H1 (cell line): Measurements from ENCODE around the gene ANKRD13B. TPM values are rescaled to one million over a fixed set of nuclear protein-coding genes. Genes with fewer than 3 reads are reported as not detected.

ENCODE experiments used
- CTCF ChIA-PET: fragments of 300-600 bp; sonication (Branson Sonifier 250); formaldehyde crosslinking; loops from one replicate; lab custom pipeline; 2021; ENCODE audit not compliant: partially characterized antibody; lab: Charles Lee
- POLR2A ChIA-PET: fragments of 300-600 bp; sonication (Branson Sonifier 250); formaldehyde crosslinking; loops from one replicate; lab custom pipeline; 2021; ENCODE audit warnings: inconsistent platforms; ENCODE audit not compliant: partially characterized antibody; lab: Charles Lee
- DNase-seq, 2 experiments: peaks; one replicate each; pipeline versions ENCODE4 v3.0.0 to v3.0.0-alpha.2; 2010 to 2022; ENCODE audit warnings: low spot score in 2 of 2, low read depth in 1 of 2, mixed read lengths in 1 of 2
- FAIRE-seq: peaks from 2 replicates; lab custom pipeline; 2011; peaks lifted over from hg19 to GRCh38; lab: Jason Lieb, UNC
- H2AFZ ChIP-seq: 2 replicates; pipeline ENCODE4 v1.8.1; 2012; ENCODE audit warnings: low read length, inconsistent platforms
- H2AK5ac ChIP-seq: 2 replicates; pipeline ENCODE4 v1.6.1; 2013; ENCODE audit warnings: low read depth, low read length
- H2BK120ac ChIP-seq: replicated peaks from 2 replicates; pipeline ENCODE3; 2013; ENCODE audit warnings: low read depth, low read length, inconsistent platforms
- H2BK12ac ChIP-seq: 2 replicates; pipeline ENCODE4 v1.6.1; 2013; ENCODE audit warnings: low read depth, low read length
- H2BK15ac ChIP-seq: 2 replicates; pipeline ENCODE4 v1.6.1; 2013; ENCODE audit warnings: low read length
- H2BK20ac ChIP-seq: 2 replicates; pipeline ENCODE4 v1.6.1; 2013; ENCODE audit warnings: low read length
- H2BK5ac ChIP-seq: 2 replicates; pipeline ENCODE4 v1.6.1; 2013; ENCODE audit warnings: low read depth, low read length
- H3K14ac ChIP-seq: 2 replicates; pipeline ENCODE4 v1.6.1; 2013; ENCODE audit warnings: inconsistent platforms; ENCODE audit not compliant: insufficient read length
- H3K18ac ChIP-seq: 2 replicates; pipeline ENCODE4 v1.6.1; 2013; ENCODE audit warnings: low read length; ENCODE audit errors: extremely low read depth
- H3K23ac ChIP-seq: 2 replicates; pipeline ENCODE4 v1.6.1; 2013; ENCODE audit warnings: inconsistent platforms; ENCODE audit not compliant: insufficient read length
- H3K23me2 ChIP-seq: 2 replicates; pipeline ENCODE4 v1.6.1; 2013; ENCODE audit warnings: low read depth, low read length
- H3K27ac ChIP-seq: 2 replicates; pipeline ENCODE4 v1.6.1; 2011; ENCODE audit warnings: low read depth, low read length, inconsistent platforms
- H3K27me3 ChIP-seq, 4 experiments: replicated peaks in 1 of 4; 1 replicate in 1 of 4; 2 replicates in 3 of 4; pipeline versions ENCODE4 v1.6.1 to v1.8.1; 2011 to 2013; ENCODE audit warnings: low read length in 3 of 4, mild to moderate bottlenecking in 3 of 4, inconsistent platforms in 2 of 4, mixed read lengths in 2 of 4, moderate library complexity in 1 of 4; ENCODE audit not compliant: control insufficient read depth in 3 of 4, insufficient read depth in 3 of 4; ENCODE audit errors: extremely low read depth in 1 of 4
- H3K36me3 ChIP-seq, 4 experiments: 2 replicates each; pipeline versions ENCODE4 v1.6.1 to v1.8.1; 2011 to 2013; ENCODE audit warnings: mild to moderate bottlenecking in 4 of 4, low read length in 3 of 4, moderate library complexity in 2 of 4, control low read depth in 1 of 4, inconsistent platforms in 1 of 4; ENCODE audit not compliant: insufficient read depth in 4 of 4, control insufficient read depth in 2 of 4
- H3K4ac ChIP-seq: replicated peaks from 2 replicates; pipeline ENCODE3; 2013; ENCODE audit warnings: low read length, low read depth, mixed read lengths, inconsistent platforms; ENCODE audit not compliant: insufficient read length
- H3K4me1 ChIP-seq, 4 experiments: replicated peaks in 1 of 4; 1 replicate in 1 of 4; 2 replicates in 3 of 4; pipeline versions ENCODE4 v1.6.1 to v1.8.1; 2011 to 2013; ENCODE audit warnings: low read length in 3 of 4, inconsistent platforms in 2 of 4, mixed read lengths in 1 of 4; ENCODE audit not compliant: insufficient read depth in 4 of 4, control insufficient read depth in 3 of 4
- H3K4me2 ChIP-seq, 2 experiments: 2 replicates each; pipeline versions ENCODE4 v1.6.1 to v1.8.1; 2011 to 2013; ENCODE audit warnings: low read depth in 2 of 2, low read length in 2 of 2, control low read depth in 1 of 2, inconsistent platforms in 1 of 2, mild to moderate bottlenecking in 1 of 2; ENCODE audit not compliant: insufficient read depth in 1 of 2
- H3K4me3 ChIP-seq, 4 experiments: fragments of 200-600, 300-600 bp in 1 of 4; sonication (generic), shearing (Covaris generic), sonication (Bioruptor Twin) in 1 of 4; 2 replicates each; pipeline versions ENCODE4 v1.5.1 to v1.8.1; 2011 to 2016; ENCODE audit warnings: low read length in 4 of 4, low read depth in 3 of 4, control low read depth in 2 of 4, inconsistent platforms in 2 of 4, mild to moderate bottlenecking in 2 of 4, mixed read lengths in 1 of 4, moderate library complexity in 1 of 4; ENCODE audit not compliant: insufficient read depth in 2 of 4; ENCODE audit errors: extremely low read depth in 1 of 4
- H3K56ac ChIP-seq: replicated peaks from 2 replicates; pipeline ENCODE3; 2013; ENCODE audit warnings: low read depth, mild to moderate bottlenecking, mixed read lengths, low read length, inconsistent platforms; ENCODE audit not compliant: insufficient read length
- H3K79me1 ChIP-seq: 2 replicates; pipeline ENCODE4 v1.6.1; 2013; ENCODE audit warnings: low read depth, low read length, control low read depth
- H3K79me2 ChIP-seq, 2 experiments: 2 replicates each; pipeline versions ENCODE4 v1.6.1 to v1.8.1; 2012 to 2013; ENCODE audit warnings: low read length in 2 of 2, mild to moderate bottlenecking in 2 of 2, inconsistent platforms in 1 of 2; ENCODE audit not compliant: insufficient read depth in 2 of 2, control insufficient read depth in 1 of 2
- H3K9ac ChIP-seq, 4 experiments: replicated peaks in 1 of 4; 1 replicate in 1 of 4; 2 replicates in 3 of 4; pipeline versions ENCODE4 v1.6.1 to v1.8.1; 2011 to 2013; ENCODE audit warnings: low read depth in 3 of 4, low read length in 3 of 4, control low read depth in 2 of 4, mild to moderate bottlenecking in 2 of 4, moderate library complexity in 2 of 4, inconsistent platforms in 1 of 4; ENCODE audit errors: extremely low read depth in 1 of 4
- H3K9me3 ChIP-seq, 2 experiments: 2 replicates each; pipeline versions ENCODE4 v1.6.1 to v1.8.1; 2012 to 2013; ENCODE audit warnings: mild to moderate bottlenecking in 2 of 2, moderate library complexity in 2 of 2, control low read depth in 1 of 2, inconsistent platforms in 1 of 2, low read depth in 1 of 2, low read length in 1 of 2, mixed read lengths in 1 of 2; ENCODE audit not compliant: insufficient read depth in 2 of 2
- H4K20me1 ChIP-seq, 2 experiments: replicated peaks in 1 of 2; 2 replicates each; pipeline versions ENCODE3 to v1.8.1; 2011 to 2013; ENCODE audit warnings: inconsistent platforms in 2 of 2, low read length in 2 of 2, mild to moderate bottlenecking in 1 of 2; ENCODE audit not compliant: insufficient read depth in 2 of 2, control insufficient read depth in 1 of 2
- H4K5ac ChIP-seq: 2 replicates; pipeline ENCODE4 v1.6.1; 2013; ENCODE audit warnings: low read length, low read depth, mixed read lengths, inconsistent platforms; ENCODE audit not compliant: insufficient read length
- H4K8ac ChIP-seq: 2 replicates; pipeline ENCODE4 v1.8.0; 2013; ENCODE audit warnings: mild to moderate bottlenecking, moderate library complexity, low read length, inconsistent platforms; ENCODE audit not compliant: insufficient read depth; ENCODE audit errors: extremely low read depth
- H4K91ac ChIP-seq: replicated peaks from 2 replicates; pipeline ENCODE3; 2013; ENCODE audit warnings: low read length, mixed read lengths, inconsistent platforms; ENCODE audit not compliant: insufficient read length
- CBX8 ChIP-seq: fragments of 300-800, 300-1000 bp; sonication (generic); IDR thresholded peaks from 2 replicates; pipeline ENCODE4 v1.7.1; 2016; ENCODE audit warnings: low read depth, low read length, borderline replicate concordance
- CEBPB ChIP-seq: IDR thresholded peaks from 2 replicates; pipeline ENCODE4 v1.6.1; 2012; ENCODE audit warnings: low read depth, low read length
- EGR1 ChIP-seq: IDR thresholded peaks from 2 replicates; pipeline ENCODE4 v1.6.1; 2011; ENCODE audit warnings: low read depth, low read length, borderline replicate concordance
- GABPA ChIP-seq: IDR thresholded peaks from 2 replicates; pipeline ENCODE4 v1.6.1; 2011; ENCODE audit warnings: mild to moderate bottlenecking, low read length, moderate library complexity, borderline replicate concordance; ENCODE audit not compliant: insufficient read depth
- GTF2F1 ChIP-seq: IDR thresholded peaks from 2 replicates; pipeline ENCODE4 v1.6.1; 2012; ENCODE audit warnings: low read depth, low read length, improper control_type of control experiment, borderline replicate concordance
- JUND ChIP-seq: IDR thresholded peaks from 2 replicates; pipeline ENCODE4 v1.6.1; 2011; ENCODE audit warnings: mild to moderate bottlenecking, improper control_type of control experiment, low read length
- RAD21 ChIP-seq, 2 experiments: IDR thresholded peaks in 1 of 2; conservative IDR thresholded peaks in 1 of 2; 2 replicates each; pipeline ENCODE4 v1.6.1; 2011; ENCODE audit warnings: low read depth in 2 of 2, low read length in 2 of 2, improper control_type of control experiment in 1 of 2, inconsistent platforms in 1 of 2, mild to moderate bottlenecking in 1 of 2, moderate library complexity in 1 of 2
- RXRA ChIP-seq: IDR thresholded peaks from 2 replicates; pipeline ENCODE4 v1.6.1; 2011; ENCODE audit warnings: low read depth, mild to moderate bottlenecking, low read length, moderate library complexity; ENCODE audit not compliant: insufficient read depth
- YY1 ChIP-seq: IDR thresholded peaks from 2 replicates; pipeline ENCODE4 v1.6.1; 2011; ENCODE audit warnings: low read depth, mild to moderate bottlenecking, low read length
- WGBS, 2 experiments: shearing (Covaris generic) in 1 of 2; methylation state at CpG; one replicate each; pipeline versions ENCODE4 v1.1.6 to v1.1.7; 2013 to 2015; ENCODE audit warnings: low lambda C conversion rate in 2 of 2, mixed read lengths in 2 of 2, inconsistent platforms in 1 of 2, low coverage in 1 of 2, missing lambda C conversion rate in 1 of 2; ENCODE audit not compliant: insufficient replicate concordance in 2 of 2, insufficient coverage in 1 of 2, insufficient read length in 1 of 2; ENCODE audit errors: extremely low coverage in 1 of 2, missing lambda C conversion rate in 1 of 2; 5-methylcytosine and 5-hydroxymethylcytosine counted together
- polyA plus RNA-seq, 7 experiments: library from polyadenylated mRNA; depleted of rRNA in 3 of 7; stranded (reverse) in 5 of 7; unstranded in 2 of 7; fragments of >200 nt in 5 of 7; fragments of 200-250 nt in 2 of 7; gene quantifications; 1 replicate in 5 of 7; 2 replicates in 1 of 7; 4 replicates in 1 of 7; pipeline versions ENCODE4 v1.2.1 to v1.2.3, GENCODE V29; 2011 to 2013; ENCODE audit warnings: missing spikeins in 2 of 7, mixed read lengths in 2 of 7
- total RNA-seq: library from RNA; stranded (reverse); fragmentation: NEBNext Ultra II Directional; extraction: Animal tissue kit (Norgen Biotek cat#: 25700); gene quantifications from 2 replicates; pipeline ENCODE4 v1.2.1, GENCODE V29; 2021
- TF ChIP-seq, protein P1 (sequence below): IDR thresholded peaks from 2 replicates; pipeline ENCODE4 v1.6.1; 2011; ENCODE audit warnings: low read depth, mild to moderate bottlenecking, low read length; ENCODE audit not compliant: insufficient read depth

Gene ANKRD13B
- total and polyA plus RNA-seq, 2 of the 8 experiments (the other 6 are each of a cell fraction or from before 2014, with no cell fraction given), result 16.4 to 48.5 TPM

DNA sequence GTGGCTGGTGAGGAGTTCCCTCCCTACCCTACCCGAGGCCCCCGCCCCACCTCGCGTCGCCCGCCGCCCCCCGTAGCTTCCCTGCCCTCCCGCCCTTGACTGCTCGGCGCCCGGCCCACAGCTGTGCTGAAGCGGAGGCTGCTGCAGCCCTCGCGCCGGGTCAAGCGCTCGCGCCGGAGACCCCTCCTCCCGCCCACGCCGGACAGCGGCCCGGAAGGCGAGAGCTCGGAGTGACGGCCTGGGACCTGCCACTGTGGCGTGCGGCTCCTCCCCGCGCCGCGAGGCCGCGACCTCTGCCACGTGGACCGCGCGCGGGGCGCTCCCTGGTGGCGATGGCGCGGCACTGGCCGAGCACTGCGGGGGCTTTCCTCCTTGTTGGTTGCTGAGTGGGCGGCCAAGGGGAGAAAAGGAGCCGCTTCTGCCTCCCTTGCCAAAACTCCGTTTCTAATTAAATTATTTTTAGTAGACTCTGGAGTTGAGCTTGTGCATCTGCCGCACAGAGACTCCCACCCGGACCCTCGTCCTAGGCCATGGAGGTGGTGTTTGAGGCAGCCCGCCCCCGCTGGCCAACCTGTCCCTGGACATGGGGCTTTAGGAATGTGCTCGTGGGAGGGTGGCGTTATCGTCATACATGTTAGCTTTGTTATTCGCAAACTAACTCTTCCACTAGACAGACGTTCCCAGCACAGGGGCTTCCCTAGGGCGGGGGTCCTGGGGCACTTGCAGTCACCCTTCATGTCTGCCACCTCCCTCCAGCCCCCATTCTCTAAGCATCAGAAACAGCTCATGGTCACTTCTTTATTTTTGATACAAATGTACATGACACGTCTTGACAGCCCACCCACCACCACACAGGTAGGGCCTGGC is 20.0 kb upstream of the ANKRD13B start:
- FAIRE-seq (no peak), DNase-seq (peak in 1 of 2 experiments; percentile 85)
- ChIA-PET POLR2A (interaction anchor here (1.1 to 2.5 kb wide), 11 partner anchors 8 to 368 kb away, joined by 3 to 9 read pairs (median 3); partner anchors contain the start of genes ANKRD13B and NUFIP2), CTCF (interaction anchor here (0.6 to 15.3 kb wide), 26 partner anchors 9 to 977 kb away, joined by 3 to 167 read pairs (median 4); partner anchors contain the start of genes ANKRD13B, CORO6 and TAOK1)
- Histone ChIP-seq H3K27me3 (peaks cover 0 to 11% (median 5%) of the 10 kb centered on the region in 4 experiments; a peak in 4 of 7 replicates), H2AK5ac (no peak overlapping the region), H3K27ac (no peak overlapping the region), H2BK5ac (no peak overlapping the region), H4K91ac (no peak overlapping the region), H3K4me2 (peak overlapping the region; percentile 32 to 76; a peak in 3 of 4 replicates), H3K56ac (no peak overlapping the region), H4K8ac (peak overlapping the region; percentile 78), H3K4ac (no peak overlapping the region), H2BK120ac (no peak overlapping the region), H3K18ac (peak overlapping the region; percentile 65; the same call in 1 of the 2 replicates), H3K23me2 (peaks cover 10% of the 10 kb centered on the region), H3K79me2 (no peaks in the 10 kb centered on the region), H3K9ac (no peak overlapping the region), H4K5ac (no peak overlapping the region), H3K14ac (no peak overlapping the region), H3K79me1 (no peaks in the 10 kb centered on the region), H3K36me3 (peaks cover 5 to 26% (median 14%) of the 10 kb centered on the region in 4 experiments; a peak in 6 of 8 replicates), H2BK12ac (no peak overlapping the region), H3K9me3 (no peaks in the 10 kb centered on the region), H3K4me1 (peaks cover 0 to 8% (median 6%) of the 10 kb centered on the region in 4 experiments; a peak in 5 of 7 replicates), H2BK15ac (no peak overlapping the region), H2AFZ (no peak overlapping the region), H3K4me3 (peak overlapping the region in 1 of 4 experiments; percentile 54; a peak in 2 of 8 replicates), H3K23ac (no peak overlapping the region), H4K20me1 (peaks cover 0 to 1% of the 10 kb centered on the region in 2 experiments), H2BK20ac (no peak overlapping the region)
- 37% methylated on average over 31 of the region's 62 CpGs; no CpG with 5 or more reads in 1 of the 2 experiments for WGBS, 2 experiments
- TF ChIP-seq YY1, result 0 out of 2 replicates have a peak, but pooled peaks have one; percentile 14
- peak; percentile 41 to 57 for TF ChIP-seq RAD21 (IDR thresholded peaks at IDR 0.05 in 1 of 2, conservative IDR thresholded peaks at IDR 0.05 in 1 of 2; ENCODE audit: low read depth in 2 of 2, low read length in 2 of 2)
- TF ChIP-seq, protein P1, sequence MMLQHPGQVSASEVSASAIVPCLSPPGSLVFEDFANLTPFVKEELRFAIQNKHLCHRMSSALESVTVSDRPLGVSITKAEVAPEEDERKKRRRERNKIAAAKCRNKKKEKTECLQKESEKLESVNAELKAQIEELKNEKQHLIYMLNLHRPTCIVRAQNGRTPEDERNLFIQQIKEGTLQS, result no peak
- no peak for TF ChIP-seq CEBPB
- TF ChIP-seq CBX8, result no peak
- TF ChIP-seq GTF2F1, result no peak
- no peak for TF ChIP-seq RXRA
- no peak for TF ChIP-seq JUND
- TF ChIP-seq EGR1, result peak; percentile 31; the same call in 1 of the 2 replicates
- peak; percentile 22; the same call in 1 of the 2 replicates for TF ChIP-seq GABPA
